Cerebellar cortex (tissue), 1 donor: ENCODE results near the gene FAM120B.
"Not testable (repeated sequence)": the region's sequence is repeated elsewhere in the genome, so short reads cannot be mapped to it uniquely, and the experiment has no call there.

Experiments used
- DNase-seq: peaks from one replicate; pipeline ENCODE4 v3.0.0-alpha.2; 2015; ENCODE audit warnings: low spot score

FAM120B gene

DNA sequence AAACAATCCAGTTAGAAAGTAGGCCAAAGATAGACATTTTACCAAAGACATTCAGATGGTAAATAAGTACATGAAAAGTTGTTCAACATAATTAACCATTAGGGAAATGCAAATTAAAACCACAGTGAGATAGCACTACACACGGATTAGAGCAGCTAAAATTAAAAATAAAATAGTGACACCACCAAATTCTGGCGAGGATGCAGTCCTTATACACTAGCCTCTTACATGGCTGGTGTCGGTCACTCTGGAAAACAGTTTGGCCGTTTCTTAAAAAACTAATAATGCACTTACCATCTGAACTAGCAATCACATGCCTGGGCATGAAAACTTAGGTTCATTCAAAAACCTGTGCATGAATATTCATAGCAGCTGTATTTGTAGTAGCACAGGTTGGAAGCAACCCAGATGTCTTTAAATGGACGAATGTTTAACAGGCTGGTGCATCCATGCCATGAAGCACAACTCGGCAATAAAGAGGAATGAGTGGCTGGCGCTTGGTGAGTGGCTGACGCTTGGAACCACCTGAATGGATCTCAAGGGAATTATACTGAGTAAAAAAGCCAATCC, 77.0 kb downstream of the FAM120B start:
- no peak for DNase-seq

GRCh38 chr6:170385506-170385905, 78.9 kb downstream of the FAM120B start:
- DNase-seq, result no peak

- no peak for DNase-seq
These were observed 81.6 kb downstream of the FAM120B start for GRCh38 chr6:170388113-170388512.

- DNase-seq, result no peak
These were observed 86.5 kb downstream of the FAM120B start for GRCh38 chr6:170393033-170393432.

DNA sequence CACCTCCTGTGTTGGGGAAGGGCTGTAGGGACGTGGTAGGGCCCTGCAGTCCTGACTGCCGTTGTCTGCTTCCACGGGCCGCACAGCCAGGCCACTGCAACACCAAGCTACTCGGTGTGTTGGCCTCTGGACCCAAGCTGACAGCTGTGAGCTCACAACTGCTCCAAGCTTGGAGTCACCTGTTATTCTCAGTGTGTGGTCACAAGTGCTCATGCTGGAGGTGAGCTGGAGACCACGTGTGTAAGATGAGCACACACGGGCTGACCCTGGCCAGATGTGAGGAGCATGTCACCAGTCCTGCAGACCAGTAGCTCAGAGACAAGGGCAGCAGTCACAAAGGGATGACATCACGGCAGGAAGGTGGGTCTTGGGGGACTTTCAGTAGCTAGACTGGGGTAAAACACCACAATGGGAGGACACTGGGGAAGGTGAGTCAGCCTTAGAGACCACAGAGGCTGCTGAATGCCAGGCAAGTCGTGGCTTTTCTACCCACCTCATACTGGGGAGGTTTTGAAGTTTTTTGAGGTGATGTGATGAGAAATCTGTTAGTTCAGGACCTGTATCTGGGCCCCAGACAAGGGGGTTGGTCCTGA, 87.3 kb downstream of the FAM120B start:
- DNase-seq, result no peak

- no peak for DNase-seq
These were observed 88.4 kb downstream of the FAM120B start for GRCh38 chr6:170394980-170395379.

DNA sequence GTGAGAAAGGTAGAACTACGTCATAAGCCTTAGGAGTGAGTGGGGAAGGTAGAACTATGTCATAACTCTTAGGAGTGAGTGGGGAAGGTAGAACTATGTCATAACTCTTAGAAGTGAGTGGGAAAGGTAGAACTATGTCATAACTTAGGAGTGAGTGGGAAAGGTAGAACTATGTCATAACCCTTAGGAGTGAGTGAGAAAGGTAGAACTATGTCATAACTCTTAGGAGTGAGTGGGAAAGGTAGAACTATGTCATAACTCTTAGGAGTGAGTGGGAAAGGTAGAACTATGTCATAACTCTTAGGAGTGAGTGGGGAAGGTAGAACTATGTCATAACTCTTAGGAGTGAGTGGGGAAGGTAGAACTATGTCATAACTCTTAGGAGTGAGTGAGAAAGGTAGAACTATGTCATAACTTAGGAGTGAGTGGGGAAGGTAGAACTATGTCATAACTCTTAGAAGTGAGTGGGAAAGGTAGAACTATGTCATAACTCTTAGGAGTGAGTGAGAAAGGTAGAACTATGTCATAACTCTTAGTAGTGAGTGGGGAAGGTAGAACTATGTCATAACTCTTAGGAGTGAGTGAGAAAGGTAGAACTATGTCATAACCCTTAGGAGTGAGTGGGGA, 92.3 kb downstream of the FAM120B start:
- not testable (repeated sequence) for DNase-seq

GRCh38 chr6:170399955-170400558, 93.5 kb downstream of the FAM120B start:
- not testable (repeated sequence) for DNase-seq

- no peak for DNase-seq
These were observed 95.9 kb downstream of the FAM120B start for GRCh38 chr6:170402318-170403040.

- DNase-seq, result no peak
These were observed 96.9 kb downstream of the FAM120B start for GRCh38 chr6:170403451-170403850.

DNA sequence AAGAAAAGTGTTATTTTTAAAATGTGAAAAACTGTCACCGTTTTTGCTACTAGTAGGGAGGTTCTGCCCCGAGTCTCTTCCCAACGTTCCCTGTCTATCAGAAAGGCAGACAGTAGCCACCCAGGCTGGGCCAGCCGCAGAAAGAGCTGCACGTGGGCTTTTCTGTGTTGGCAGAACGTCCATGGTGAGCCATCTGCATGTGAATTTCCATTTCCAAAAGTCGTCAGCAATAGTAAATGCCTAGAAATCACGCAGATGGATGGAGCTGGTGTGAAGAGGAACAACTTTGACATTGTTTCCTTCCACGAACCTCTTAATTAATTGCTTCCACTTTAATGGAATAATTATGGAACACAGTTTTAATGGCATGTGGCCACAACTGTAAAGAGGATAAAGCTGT, 97.5 kb downstream of the FAM120B start:
- DNase-seq, result peak; percentile 92

- DNase-seq, result no peak
These were observed 98.1 kb downstream of the FAM120B start for GRCh38 chr6:170404697-170405096.

GRCh38 chr6:170405311-170405975, 98.9 kb downstream of the FAM120B start:
- no peak for DNase-seq

GRCh38 chr6:170407200-170407599, 100.6 kb downstream of the FAM120B start:
- no peak for DNase-seq

GRCh38 chr6:170407932-170408331, 101.4 kb downstream of the FAM120B start:
- peak; percentile 26 for DNase-seq

DNA sequence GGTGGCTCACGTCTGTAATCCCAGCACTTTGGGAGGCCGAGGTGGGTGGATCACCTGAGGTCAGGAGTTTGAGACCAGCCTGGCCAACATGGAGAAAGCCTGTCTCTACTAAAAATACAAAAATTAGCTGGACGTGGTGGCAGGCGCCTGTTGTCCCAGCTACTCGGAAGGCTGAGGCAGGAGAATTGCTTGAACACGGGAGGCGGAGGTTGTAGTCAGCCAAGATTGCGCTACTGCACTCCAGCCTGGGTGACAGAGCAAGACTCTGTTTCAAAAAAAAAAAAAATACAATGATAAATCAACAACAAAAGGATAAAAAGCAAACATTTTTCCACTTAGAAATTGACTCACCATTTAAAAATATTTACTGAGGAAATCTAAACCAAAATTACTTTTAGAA, 103.2 kb downstream of the FAM120B start:
- not testable (repeated sequence) for DNase-seq

- DNase-seq, result no peak
These were observed 103.7 kb downstream of the FAM120B start for GRCh38 chr6:170410241-170410640.

DNA sequence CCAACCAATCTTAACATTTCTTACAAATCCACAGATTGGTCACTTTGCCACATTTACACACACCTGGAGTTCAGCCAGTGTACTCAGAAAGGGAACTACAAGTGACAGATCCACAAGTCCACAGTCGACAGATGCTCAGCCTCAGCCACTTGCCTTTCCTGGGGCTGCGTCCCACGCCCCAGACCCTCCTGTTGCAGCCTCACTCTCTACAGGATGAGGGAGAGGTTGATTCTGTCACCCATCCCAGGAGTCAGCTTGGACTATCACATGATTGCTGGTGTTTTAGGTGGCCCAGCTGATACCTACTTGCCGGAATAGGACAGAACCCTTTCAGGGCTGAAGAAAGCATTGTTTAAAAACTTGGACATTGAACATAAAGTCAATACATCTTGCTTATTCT, 108.8 kb downstream of the FAM120B start:
- DNase-seq, result no peak

DNA sequence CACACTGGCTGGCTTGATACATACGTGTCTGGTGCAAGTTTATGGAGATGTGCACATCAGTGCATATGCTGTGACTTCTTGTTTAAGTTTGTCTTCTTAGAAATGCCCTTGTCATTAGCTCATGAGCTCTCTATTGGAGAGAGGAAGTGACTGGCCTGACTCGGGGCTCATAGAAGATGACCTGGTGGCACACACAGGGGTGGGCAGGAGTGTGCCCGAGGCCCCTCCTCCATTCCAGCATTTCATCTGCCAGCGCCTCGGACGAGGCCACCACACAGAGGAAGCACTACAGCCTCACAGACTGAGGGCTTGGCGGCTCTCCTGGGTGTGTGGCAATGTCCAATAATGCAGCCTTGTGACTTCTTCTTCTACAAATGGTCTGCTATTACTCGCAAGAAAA, 109.7 kb downstream of the FAM120B start:
- no peak for DNase-seq

DNA sequence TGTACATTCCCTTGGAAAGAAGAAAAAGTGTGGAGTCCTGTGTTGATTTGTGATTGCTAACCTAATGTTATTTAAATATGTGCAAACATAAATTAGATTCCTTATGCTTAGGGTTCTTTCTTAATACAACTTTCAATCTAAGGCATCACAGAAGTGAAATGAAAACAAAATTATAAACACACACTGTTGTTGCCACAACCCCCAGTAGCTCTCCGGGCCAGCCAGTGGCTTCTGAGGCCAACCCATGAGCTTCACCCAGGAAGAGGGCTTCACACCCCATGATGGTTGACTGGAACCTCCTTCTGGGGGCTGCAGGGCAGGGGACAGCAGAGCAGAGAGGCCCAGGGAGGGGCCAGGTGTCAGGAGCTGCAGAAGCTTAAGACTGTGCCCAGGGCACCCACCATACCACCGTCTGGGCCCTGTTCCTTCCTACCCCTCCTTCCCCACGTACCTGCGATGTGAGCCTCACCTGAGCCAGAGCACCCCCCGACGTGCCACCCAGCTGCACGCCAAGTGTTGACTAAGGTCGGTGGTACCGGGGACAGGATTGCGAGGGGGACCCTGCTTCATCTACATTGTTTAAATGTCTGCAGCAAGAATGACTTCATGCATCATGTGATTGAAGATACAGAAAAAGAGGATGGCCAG, 110.5 kb downstream of the FAM120B start:
- no peak for DNase-seq

DNA sequence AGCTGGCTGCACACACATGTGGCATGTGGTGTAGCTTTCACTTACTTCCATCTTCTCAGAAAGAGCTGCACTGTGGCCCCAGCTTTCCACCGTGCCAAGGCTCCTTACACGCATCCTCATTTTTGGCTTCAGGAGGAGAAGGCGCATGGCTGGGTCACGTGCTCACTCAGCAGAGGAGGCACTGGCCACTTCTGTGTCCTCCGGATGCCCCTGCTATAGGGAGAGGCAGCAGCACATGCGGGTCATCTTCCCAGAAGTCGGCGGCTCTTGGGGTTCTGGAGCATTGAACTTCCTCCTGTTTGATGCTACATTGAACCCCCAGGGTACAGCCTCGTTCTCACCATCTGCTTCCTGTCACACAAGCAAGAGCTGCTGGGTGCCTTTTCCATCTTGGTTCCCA, 111.3 kb downstream of the FAM120B start:
- DNase-seq, result no peak

DNA sequence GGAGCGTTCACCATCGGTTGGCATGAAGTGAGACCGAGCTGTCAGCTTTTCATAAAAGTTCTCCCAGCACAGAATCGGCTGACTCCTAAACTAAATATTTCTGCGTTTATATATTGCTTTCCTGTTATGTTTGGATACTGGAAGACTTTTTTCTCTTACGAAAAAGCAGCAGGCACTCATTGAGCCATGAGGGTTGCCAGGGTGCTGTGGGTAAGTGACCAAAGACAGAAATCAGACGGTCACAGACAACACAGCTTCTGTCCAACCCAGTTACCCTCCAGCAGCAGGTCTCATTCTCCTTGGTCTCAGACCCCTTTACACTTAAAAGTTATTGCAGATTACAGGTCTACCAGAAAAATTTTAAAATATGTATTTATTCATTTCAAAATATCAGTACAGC, 113.7 kb downstream of the FAM120B start:
- no peak for DNase-seq
